ENCODE measurements around the gene NUDT13.

The NUDT13 gene

GRCh38 chr10:73166972-73167371 lies 56.7 kb downstream of the NUDT13 start:
- no peak for DNase-seq (ENCODE audit: low spot score)

- no peak for DNase-seq (ENCODE audit: low spot score)
Measured at GRCh38 chr10:73167458-73167782, 57.2 kb downstream of the NUDT13 start.

- peak; percentile 87 for DNase-seq (ENCODE audit: low spot score)
Measured at GRCh38 chr10:73167783-73168464, 57.7 kb downstream of the NUDT13 start, which contains the start of the genes ECD and FAM149B1. Gene ECD (minus strand): TSS chr10:73168008. CDS start chr10:73163937, 4,071 bp downstream. Gene FAM149B1 (plus strand): TSS chr10:73168119. CDS start chr10:73168340, 221 bp downstream.

- DNase-seq (ENCODE audit: low spot score) = no peak
Measured at GRCh38 chr10:73168465-73168803, 58.2 kb downstream of the NUDT13 start.

GRCh38 chr10:73169320-73169719 lies 59.1 kb downstream of the NUDT13 start:
- DNase-seq (ENCODE audit: low spot score) = no peak

GRCh38 chr10:73172867-73173266 lies 62.6 kb downstream of the NUDT13 start:
- DNase-seq (ENCODE audit: low spot score) = no peak

- no peak for DNase-seq (ENCODE audit: low spot score)
Measured at GRCh38 chr10:73174148-73174925, 64.1 kb downstream of the NUDT13 start.
